Inferior parietal cortex (tissue), 1 donor: ENCODE measurements around the gene SMPD3.

ENCODE experiments used
- DNase-seq: peaks from one replicate; pipeline ENCODE4 v3.0.0-alpha.2; 2016; ENCODE audit errors: extremely low spot score

The SMPD3 gene

DNA sequence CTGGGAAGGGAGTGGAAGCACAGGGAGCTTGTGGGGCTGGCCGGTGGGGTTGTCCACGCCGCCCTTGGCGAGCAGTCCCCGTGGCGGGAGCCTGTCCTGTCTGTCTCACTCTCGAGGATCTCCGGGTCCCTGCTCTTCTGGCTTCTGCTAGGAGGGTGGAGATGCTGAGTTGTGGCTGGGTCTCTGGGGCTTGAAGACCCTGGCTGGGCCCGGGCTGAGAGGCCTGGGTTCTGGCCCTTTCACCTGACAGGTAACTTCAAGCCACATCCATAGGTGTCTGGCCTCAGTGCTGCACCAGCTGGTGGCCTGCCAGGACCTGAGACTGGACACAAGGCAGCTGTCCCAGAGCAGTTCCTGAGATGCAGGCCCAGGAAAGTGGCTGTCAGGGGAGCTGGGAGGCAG, 90.8 kb downstream of the SMPD3 start:
- no peak for DNase-seq

DNA sequence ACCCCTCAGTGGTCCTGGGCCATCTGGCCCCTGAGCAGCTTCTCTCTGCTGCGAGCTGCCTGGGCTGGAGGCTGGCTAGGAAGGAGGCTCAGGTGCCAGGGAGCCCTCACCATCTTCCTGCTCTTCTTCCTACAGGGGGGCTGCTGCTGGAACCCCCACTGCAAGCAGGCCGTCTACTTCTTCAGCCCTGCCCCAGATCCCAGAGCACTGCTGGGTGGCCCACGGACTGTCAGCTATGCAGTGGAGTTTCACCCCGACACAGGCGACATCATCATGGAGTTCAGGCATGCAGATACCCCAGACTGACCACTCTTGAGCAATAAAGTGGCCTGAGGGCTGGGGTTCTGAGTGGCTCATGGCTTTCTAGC, 91.4 kb downstream of the SMPD3 start:
- DNase-seq = no peak

DNA sequence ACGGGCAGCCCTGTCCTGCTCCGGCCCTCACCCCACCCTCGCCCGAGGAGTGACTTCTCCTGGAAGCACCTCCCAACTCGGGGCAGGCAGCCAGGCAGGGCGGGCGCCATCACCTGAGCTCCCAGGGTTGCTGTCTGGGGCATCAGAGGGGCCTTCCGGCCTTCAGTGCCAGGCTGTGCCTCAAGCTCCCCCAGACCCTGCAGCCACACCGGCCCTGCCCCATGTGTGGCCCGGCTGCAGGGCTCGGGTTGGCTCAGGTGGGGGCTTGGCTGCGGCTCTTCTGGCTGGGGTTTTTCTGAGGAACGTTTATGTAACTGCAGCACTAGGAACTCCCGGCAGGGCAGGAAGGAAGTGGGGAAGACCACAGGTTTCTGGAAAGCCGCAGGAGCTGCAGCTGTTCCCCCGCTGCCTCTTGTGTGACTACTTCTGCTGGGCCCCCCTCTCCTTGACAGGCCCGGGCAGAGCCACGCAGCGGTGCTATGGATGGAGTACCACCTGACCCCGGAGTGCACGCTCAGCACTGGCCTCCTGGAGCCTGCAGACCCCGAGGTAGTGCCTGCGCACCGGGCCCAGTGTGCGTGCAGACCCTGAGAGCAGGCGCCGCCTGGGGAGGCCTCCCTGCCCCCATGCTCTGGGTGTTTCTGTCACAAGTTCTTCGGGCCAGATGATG, 91.9 kb downstream of the SMPD3 start:
- DNase-seq = no peak

DNA sequence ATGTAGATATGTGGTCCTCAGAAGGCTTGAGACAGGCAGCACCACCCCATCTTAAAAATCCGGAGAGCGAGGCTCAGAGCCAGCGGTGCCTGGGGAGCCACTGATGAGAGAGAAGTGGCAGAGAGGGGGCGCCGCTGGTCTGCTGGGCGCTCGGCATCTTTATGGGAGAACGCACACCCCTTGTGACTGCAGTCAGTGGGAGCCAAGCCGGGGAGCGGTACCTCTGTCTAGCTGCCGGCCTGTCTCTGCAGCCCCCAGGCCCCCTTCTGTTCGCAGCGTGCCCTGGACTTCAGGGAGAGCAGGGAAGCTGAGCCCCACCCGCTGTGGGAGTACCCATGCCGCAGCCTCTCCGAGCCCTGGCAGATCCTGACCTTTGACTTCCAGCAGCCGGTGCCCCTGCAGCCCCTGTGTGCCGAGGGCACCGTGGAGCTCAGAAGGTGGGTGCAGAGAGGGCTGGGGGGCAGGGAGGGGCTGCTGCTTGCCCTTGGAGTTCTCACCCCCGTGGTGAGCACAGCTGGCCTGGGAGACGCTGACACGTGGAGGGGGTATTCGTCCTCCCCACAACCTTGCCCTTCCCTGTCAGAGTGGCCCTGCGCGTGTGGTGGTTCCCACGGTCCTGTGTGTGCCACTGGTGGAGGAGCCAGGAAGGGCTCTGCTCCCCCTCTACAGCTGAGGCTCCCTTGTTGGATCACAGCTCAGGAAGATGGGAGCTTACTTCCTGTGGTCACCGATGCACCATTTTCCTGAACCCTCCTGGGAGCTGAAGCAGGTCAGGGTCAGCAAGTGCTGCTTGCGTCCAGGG, 92.7 kb downstream of the SMPD3 start:
- DNase-seq = no peak

DNA sequence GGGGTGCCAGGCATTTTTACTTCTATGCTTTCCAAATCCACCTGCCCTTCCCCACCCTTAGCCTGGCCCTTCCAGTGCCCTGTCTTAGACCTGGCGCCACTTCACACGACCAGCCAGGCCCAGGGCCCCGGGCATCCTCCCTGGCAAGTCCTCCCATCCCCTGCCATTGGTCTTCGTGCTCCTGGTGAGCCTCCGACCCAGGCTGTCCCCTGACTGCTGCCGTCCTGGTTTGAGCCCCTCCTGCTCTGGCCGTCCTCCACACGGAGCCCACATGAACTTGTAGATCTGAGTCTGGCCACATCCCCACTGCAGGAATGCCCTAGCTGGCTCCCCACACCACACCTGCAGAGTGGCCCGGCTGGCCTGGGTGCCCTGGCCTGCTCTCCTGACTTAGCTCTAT, 93.5 kb downstream of the SMPD3 start:
- no peak for DNase-seq

DNA sequence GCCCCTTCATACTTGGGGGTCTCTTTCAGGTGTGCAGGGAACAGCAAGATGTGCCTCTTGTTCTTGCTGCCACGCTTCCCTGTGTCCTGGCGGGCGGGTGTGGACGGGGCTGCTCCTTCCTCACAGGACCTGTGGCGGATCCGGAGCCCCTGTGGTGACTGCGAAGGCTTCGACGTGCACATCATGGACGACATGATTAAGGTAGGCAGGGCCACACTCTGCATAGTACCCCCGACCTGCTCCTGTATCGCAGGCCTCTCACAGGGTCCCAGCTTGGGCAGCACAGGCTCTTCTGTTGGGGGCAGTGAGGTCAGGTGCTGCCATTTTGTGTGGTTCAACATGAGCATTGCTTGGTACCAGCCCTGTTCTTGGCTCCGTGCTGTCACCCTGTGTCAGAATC, 94.9 kb downstream of the SMPD3 start:
- no peak for DNase-seq

DNA sequence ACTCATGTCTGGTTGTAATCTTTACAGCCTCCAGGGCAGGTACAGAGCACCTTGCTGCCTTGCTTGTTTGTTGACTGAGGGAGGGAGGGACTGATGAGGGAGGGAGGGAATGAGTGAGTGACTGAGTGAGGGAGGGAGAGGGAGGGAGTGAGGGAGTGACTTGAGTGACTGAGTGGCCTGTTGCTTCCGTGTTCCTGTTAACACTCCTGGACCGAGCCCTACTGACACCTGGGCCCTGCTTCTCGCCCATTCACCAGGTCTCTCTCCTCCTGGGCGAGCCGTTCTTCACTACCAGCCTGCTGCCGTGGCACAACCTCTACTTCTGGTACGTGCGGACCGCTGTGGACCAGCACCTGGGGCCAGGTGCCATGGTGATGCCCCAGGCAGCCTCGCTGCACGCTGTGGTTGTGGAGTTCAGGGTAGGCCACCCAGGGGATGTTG, 96.3 kb downstream of the SMPD3 start:
- DNase-seq = no peak

DNA sequence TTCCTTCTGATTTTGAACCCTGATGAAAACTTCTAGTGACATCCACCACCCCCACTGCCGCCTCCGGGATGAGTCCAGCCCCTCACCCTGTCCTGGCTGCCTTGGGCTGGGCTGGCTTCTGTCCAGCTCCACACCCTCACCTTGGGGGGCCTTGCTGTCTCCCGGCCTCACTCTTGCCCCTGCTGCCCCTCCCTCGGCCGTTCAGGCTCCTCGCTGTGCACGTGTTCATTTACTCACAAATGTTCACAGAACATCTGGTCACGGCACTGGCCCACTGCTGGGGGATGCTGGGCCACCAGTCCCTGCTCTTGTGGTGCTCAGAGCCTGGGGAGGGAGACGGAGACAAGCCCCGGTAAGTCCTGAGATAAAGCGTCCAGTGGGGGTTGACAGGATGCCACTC, 96.8 kb downstream of the SMPD3 start:
- DNase-seq = no peak

DNA sequence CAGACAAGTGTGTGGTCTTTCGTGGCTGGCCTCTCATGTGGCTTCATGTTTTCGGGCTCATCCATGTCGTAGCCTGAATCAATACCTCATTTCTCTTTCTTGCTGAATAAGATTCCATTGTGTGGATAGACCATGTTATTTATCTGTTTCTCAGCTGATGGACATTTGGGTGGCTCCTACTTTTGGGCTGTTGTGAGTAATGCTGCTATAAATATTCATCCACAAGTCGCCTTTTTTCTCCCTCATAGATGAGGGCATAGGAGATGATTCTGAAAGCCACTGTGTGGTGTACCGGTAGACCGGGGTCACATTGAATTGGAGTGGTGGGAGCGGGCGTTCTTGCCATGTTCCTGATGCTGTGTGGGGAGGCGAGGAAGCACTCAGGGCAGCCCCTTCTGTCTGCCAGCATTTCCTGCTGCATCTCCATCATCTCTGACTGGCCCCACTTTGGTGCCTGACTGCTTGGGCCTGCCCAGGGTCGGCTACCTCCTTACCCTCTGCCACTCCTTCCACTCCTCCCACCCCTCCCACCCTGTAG, 97.4 kb downstream of the SMPD3 start:
- DNase-seq = no peak

DNA sequence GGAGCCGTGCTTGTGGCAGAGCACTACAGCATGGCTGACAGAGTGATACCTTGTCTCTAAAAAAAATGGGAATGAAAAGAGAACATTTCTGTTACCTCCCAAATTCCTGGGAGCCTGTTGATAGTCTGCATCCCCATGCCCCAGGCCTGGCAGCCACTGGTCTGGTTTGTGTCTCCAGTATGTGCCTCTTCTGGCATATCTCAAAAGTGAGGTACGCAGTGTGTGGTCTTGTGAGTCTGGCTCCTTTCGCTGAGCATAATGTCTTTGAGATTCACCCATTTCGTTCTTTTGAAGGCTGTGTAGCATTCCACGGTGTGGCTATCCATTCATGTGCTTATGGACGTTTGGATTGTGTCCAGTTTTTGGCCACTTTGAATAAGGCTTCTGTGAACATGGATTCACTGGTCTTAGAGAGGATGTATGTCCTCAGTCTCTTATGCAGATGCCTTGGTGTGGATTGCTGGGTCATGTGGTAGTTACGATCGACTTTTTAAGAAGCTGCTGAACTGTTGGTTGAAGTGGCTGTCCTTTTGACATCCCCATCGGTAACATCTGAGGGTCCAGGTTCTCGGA, 98.4 kb downstream of the SMPD3 start:
- no peak for DNase-seq

DNA sequence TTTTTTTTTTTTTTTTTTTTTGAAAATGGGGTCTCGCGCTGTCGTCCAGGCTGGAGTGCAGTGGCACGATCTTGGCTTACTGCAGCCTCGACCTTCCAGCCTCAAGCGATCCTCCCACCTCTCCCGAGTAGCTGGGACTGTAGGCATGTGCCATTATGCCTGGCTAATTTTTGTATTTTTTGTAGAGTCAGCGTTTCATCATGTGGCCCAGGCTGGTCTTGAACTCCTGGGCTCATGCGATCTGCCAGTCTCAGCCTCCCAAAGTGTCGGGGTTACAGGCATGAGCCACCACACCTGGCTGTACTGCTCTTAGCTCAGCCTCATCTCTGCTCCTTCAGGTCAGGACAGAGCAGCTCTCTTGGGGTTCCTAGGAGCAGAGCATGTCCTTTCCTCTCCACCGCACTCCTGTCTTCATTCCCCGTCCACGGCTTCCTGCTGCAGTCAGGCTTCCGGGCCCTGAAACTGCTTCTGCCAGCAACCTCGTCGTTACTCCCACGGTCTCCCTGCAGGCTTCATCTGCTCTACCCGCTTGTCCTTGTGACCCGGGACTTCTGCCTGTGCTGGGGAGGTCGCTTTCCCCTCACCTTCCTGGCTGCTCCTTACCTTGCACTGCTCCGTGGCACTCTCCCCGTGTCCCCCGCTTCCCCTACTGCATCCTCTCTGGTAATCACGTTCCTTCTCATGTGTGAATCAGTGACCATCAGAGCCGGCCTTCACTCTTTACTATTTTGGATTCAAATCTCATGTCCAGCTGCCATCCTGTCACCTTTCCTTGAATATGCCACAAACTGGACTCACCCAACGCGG, 99.5 kb downstream of the SMPD3 start:
- no peak for DNase-seq

DNA sequence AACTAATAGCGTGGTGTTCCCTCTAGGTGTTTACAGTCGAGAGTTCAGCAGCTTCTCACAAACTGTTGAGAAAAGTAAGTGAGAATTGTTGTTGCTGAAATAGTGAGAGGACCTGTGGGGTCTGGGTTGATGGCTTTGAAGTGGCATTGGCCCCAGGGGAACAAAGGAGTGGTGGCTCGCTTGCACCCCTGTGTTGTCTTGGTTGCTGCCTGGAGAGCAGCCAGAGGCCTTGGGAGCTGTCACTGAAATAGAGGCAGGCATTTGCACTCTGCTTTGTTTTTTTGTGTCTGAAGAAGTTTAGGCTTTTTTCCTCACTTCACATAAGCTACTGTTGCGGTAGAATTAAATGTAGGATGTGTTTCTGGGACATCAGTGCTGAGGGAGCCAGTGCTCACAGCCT, 100.7 kb downstream of the SMPD3 start:
- DNase-seq = no peak

DNA sequence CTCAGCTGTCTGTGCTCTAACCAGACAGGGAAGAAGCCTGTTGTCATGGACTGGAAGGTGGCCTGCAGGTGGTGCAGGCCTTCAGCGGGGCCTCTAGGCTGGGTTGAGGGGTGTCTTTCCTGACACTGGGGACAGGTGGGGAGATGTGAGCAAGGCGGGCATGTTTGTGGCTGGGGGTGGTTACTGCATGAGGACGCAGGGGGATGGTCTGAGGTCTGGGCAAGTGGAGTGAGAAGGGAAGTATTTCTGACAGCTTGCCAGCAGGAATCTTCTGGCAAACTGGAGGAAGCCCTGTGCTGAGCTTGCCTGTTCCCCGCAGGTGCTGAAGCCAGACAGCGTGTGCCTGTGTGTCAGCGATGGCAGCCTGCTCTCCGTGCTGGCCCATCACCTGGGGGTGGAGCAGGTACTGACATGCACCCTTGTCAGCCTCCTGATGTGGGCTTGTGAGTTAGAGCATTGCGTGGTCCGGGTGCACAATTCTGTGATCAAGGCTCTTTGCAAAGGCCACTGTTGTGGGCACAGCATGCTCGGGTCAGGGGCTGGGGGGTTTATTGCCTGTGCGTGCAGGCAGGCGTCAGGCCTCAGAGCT, 101.3 kb downstream of the SMPD3 start:
- no peak for DNase-seq

DNA sequence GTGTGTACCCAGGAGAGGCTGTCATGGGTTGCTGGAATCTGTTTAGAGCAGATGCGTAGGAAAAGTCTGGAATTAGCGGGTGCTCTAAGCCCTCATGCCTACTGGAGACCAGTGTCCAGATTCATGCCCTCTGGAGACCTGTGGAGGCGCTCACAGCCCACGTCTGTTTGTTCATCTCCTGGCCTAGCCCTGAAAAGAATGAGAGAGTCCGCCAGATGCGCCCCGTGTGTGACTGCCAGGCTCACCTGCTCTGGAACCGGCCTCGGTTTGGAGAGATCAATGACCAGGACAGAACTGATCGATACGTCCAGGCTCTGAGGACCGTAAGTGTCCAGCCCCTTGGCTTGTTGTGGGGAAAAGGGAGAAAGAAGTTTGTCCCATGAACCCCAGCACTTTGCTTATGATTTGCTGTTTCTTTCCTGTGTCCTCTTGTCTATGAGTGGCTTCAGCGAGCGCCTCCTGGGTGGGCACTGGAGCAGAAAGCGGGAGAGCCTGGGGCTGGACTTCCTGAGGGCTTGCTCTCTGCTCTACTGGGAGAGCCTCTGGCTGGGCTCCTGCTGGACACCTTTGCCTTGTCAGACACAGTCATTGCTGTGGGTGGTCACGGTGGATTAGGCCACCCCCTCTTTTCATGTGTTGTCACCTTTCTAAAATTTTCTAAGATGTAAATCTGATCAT, 102.2 kb downstream of the SMPD3 start:
- no peak for DNase-seq

DNA sequence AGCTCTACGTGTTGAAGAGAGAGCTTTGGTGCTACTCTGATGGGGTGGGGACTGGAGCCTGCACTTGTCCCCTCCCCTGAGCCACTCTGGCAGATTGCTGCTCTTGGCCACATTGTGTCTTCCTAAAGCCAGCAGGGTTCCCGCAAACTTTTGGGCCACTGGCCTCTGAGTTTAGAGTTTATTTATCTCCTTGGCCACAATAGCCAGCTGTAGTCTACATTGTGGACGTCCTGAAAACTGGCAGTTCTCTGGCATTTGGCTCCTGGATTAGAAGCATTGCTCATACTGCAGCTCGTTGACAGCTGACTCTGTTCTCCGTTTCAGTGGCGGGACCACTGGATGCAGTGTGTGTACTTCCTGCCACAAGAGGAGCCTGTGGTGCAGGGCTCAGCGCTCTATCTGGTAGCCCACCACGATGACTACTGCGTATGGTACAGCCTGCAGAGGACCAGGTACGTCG, 102.9 kb downstream of the SMPD3 start:
- DNase-seq = no peak

DNA sequence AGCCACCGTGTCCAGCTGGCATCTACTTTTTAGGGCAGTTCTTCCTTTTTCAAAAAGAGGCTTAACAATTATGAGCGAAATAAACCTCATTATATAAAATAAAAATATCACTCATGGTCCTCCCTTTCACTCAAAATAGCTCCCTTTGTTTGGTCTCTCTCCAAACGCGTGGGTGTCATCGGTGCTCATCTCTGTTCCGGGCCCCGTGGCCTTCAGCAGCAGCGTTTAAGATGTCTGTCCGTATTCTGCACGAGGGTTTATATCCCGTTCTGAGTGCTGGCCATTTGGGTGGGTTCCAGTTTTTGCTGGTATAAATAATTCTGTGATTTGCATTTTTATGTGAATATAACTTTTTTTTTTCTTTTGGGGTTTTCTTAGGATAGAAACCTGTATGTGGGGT, 104.1 kb downstream of the SMPD3 start:
- DNase-seq = no peak

DNA sequence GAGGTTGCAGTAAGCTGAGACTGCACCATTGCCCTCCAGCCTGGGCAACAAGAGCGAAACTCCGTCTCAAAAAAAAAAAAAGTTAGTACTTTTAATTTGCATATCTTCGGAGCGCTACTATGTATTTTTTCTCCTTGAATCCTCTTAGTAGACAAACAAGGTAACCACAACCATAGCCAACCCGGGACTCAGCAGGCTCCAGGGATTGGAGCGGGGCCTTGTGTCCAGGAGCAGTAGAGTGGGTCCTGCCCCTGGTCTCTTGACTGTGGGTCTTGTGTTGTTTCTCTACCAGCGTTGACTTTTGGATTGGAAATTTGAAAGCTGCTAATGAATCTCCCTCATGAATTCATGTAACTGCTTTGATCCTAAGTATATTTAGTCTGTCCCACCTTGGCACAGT, 105.2 kb downstream of the SMPD3 start:
- no peak for DNase-seq

DNA sequence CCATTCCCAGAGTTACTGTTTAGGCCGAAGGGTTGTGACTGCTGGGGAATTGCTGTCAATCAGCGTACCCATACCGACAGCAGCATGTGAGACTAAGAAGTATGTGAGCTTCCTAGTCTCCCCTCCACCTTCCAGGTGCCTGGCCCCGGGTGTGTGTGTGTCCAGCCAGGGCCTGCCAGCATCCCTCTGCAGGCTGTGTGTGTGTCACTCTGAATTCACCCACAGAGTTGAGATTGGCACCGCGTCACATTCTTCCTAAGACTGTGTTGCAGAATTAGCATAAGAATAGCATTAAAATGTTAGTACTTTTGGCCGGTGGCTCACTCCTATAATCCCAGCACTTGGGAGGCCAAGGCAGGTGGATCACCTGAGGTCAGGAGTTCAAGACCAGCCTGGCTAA, 105.7 kb downstream of the SMPD3 start:
- no peak for DNase-seq

DNA sequence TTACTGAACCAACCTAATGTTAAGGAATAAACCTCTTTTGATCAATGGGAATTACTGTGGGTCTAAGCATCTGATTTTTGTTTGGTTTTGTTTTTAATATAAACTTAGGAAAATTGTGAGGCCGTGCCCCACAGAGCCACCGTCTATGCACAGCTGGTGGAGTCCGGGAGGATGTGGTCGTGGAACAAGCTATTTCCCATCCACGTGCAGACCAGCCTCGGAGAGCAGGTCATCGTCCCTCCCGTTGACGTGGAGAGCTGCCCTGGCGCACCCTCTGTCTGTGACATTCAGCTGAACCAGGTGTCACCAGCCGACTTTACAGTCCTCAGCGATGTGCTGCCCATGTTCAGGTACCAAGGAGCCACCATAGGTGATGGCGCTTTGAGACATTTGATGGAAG, 109.1 kb downstream of the SMPD3 start:
- no peak for DNase-seq

DNA sequence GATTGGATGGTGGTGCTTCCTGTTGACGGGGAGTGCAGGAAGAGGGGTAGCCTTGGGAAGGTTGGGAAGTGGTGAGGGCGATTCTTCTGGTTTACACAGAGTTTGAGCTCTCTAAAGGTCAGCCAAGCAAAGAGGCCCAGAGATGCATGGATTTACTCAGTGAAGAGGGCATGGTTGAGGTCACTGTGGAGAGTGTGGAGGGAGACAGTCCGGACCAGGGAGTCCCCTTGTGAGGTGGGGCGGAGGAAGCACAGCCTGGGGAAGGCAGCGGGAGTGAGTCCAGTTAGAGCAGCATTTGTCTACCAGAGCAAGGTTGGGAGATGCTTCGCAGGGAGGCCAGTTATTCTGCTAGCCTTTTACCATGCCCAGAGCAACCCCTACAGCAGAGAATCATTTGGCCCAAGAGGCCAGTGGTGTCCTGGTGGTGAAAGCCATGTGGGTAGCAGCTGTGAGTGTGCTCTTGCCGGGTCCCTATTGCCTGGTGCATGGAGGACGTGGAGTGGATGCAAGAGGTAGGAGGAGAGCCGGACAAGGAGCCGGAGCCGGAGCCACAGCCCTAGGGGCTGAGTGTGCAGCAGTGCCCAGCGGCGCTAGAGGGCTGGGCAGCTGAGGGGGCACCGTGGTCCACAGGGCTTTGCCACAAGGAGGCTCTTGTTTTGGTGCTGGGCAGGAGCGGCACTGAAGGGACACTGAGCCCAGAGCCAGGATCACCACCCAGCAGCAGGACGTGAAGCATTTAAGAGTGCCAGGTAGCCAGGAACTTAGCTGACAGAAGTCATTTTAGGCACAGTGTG, 109.8 kb downstream of the SMPD3 start:
- DNase-seq = no peak
